NCI-H524 treated with DMSO at 0.1 percent for 48 hours (cell line): ENCODE results near the gene NNT.
"Not testable (repeated sequence)": the region's sequence is repeated elsewhere in the genome, so short reads cannot be mapped to it uniquely, and the experiment has no call there.

Experiments
- DNase-seq: peaks from one replicate; lab custom pipeline; 2025; lab: John Stamatoyannopoulos, UW

The NNT gene

GRCh38 chr5:43602461-43603343 is at the start of gene NNT:
Gene NNT (plus strand): TSS chr5:43603180. CDS start chr5:43609196, 6,016 bp downstream.
- peak; percentile 38 for DNase-seq

- no peak for DNase-seq
Observed at GRCh38 chr5:43553381-43553780, 49.6 kb upstream of the NNT start.

- DNase-seq: no peak
Observed at GRCh38 chr5:43554497-43554896, 48.5 kb upstream of the NNT start.

GRCh38 chr5:43555895-43556606 is 46.9 kb upstream of the NNT start:
- DNase-seq: peak; percentile 4

- not testable (repeated sequence) for DNase-seq
Observed at GRCh38 chr5:43556607-43556856, 46.4 kb upstream of the NNT start.

- DNase-seq: peak; percentile 7
Observed at GRCh38 chr5:43556857-43557542, 46.0 kb upstream of the NNT start, which contains the start of gene PAIP1. Gene PAIP1 (minus strand): TSS chr5:43557077. CDS start chr5:43556846, 231 bp downstream.

GRCh38 chr5:43560128-43560527 is 42.9 kb upstream of the NNT start:
- no peak for DNase-seq

- DNase-seq: no peak
Observed at GRCh38 chr5:43561356-43561755, 41.6 kb upstream of the NNT start.

GRCh38 chr5:43563321-43563720 is 39.7 kb upstream of the NNT start:
- DNase-seq: no peak

GRCh38 chr5:43564289-43564850 is 38.6 kb upstream of the NNT start:
- no peak for DNase-seq

- no peak for DNase-seq
Observed at GRCh38 chr5:43565043-43565442, 37.9 kb upstream of the NNT start.

- no peak for DNase-seq
Observed at GRCh38 chr5:43567967-43568366, 35.0 kb upstream of the NNT start.

- DNase-seq: no peak
Observed at GRCh38 chr5:43569236-43569746, 33.7 kb upstream of the NNT start.

GRCh38 chr5:43570450-43571158 is 32.4 kb upstream of the NNT start:
- DNase-seq: no peak

GRCh38 chr5:43571237-43571636 is 31.7 kb upstream of the NNT start:
- no peak for DNase-seq

GRCh38 chr5:43572357-43572756 is 30.6 kb upstream of the NNT start:
- no peak for DNase-seq

- no peak for DNase-seq
Observed at GRCh38 chr5:43573058-43573457, 29.9 kb upstream of the NNT start.

- DNase-seq: peak; percentile 93
Observed at GRCh38 chr5:43580402-43581210, 22.4 kb upstream of the NNT start.

- no peak for DNase-seq
Observed at GRCh38 chr5:43581398-43581797, 21.6 kb upstream of the NNT start.

GRCh38 chr5:43582082-43583005 is 20.6 kb upstream of the NNT start:
- DNase-seq: peak; percentile 41
